Neural cell (in vitro differentiated cells): ENCODE data around the gene POFUT1.

Experiments used
- EZH2 ChIP-seq: fragments of 200-600, 300-800 bp; shearing (Covaris generic), sonication (generic); IDR thresholded peaks from 2 replicates; pipeline ENCODE4 v1.6.1; 2014; ENCODE audit warnings: antibody characterized with exemption, low read length, borderline replicate concordance, mild to moderate bottlenecking; ENCODE audit not compliant: insufficient read depth, poor library complexity, severe bottlenecking
- POLR2AphosphoS5 ChIP-seq: IDR thresholded peaks from 2 replicates; pipeline ENCODE4 v1.6.1; 2012
- TF ChIP-seq, protein P1 (sequence below): fragments of 450-650 bp; IDR thresholded peaks from 2 replicates; pipeline ENCODE4 v1.5.1; 2014; ENCODE audit warnings: antibody characterized with exemption, mild to moderate bottlenecking, moderate library complexity; ENCODE audit not compliant: poor library complexity, severe bottlenecking

DNA sequence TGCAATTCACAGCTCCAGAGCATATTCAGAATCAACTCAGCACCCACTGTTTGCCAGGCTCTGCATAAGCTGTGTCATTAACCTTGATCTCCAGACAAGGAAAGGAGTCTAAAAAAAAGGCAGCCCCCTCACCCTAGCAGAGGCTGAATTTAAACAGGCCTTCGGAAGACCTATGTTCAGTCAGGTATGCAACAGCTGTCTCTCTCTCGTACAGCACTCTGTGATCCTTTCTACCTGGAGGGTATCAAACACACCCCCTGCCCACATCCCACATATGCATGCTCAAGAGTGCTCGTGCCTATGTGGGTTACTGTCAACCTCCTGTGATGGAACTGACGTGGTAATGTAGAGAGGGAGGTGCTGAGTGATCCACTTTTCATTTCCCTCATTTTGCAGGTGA lies 8.7 kb upstream of the POFUT1 start:
- TF ChIP-seq, protein P1, sequence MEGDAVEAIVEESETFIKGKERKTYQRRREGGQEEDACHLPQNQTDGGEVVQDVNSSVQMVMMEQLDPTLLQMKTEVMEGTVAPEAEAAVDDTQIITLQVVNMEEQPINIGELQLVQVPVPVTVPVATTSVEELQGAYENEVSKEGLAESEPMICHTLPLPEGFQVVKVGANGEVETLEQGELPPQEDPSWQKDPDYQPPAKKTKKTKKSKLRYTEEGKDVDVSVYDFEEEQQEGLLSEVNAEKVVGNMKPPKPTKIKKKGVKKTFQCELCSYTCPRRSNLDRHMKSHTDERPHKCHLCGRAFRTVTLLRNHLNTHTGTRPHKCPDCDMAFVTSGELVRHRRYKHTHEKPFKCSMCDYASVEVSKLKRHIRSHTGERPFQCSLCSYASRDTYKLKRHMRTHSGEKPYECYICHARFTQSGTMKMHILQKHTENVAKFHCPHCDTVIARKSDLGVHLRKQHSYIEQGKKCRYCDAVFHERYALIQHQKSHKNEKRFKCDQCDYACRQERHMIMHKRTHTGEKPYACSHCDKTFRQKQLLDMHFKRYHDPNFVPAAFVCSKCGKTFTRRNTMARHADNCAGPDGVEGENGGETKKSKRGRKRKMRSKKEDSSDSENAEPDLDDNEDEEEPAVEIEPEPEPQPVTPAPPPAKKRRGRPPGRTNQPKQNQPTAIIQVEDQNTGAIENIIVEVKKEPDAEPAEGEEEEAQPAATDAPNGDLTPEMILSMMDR = no peak
- TF ChIP-seq POLR2AphosphoS5 (no peak), EZH2 (no peak)
